Left kidney (tissue), 2 donors: ENCODE data around the gene TMEM187. TPM values are rescaled to one million over a fixed set of nuclear protein-coding genes. Genes with fewer than 3 reads are reported as not detected.
"Not testable (repeated sequence)": the region's sequence is repeated elsewhere in the genome, so short reads cannot be mapped to it uniquely, and the experiment has no call there.

Experiments used
- DNase-seq: peaks from one replicate; pipeline ENCODE4 v3.0.0-alpha.2; 2013
- polyA plus RNA-seq: library from polyadenylated mRNA; unstranded; fragments of 120-200 nt; gene quantifications from one replicate; pipeline ENCODE4 v1.2.1, GENCODE V29; 2013; ENCODE audit not compliant: insufficient read length

TMEM187 gene
- polyA plus RNA-seq, 1 donor: 5.2 TPM

DNA sequence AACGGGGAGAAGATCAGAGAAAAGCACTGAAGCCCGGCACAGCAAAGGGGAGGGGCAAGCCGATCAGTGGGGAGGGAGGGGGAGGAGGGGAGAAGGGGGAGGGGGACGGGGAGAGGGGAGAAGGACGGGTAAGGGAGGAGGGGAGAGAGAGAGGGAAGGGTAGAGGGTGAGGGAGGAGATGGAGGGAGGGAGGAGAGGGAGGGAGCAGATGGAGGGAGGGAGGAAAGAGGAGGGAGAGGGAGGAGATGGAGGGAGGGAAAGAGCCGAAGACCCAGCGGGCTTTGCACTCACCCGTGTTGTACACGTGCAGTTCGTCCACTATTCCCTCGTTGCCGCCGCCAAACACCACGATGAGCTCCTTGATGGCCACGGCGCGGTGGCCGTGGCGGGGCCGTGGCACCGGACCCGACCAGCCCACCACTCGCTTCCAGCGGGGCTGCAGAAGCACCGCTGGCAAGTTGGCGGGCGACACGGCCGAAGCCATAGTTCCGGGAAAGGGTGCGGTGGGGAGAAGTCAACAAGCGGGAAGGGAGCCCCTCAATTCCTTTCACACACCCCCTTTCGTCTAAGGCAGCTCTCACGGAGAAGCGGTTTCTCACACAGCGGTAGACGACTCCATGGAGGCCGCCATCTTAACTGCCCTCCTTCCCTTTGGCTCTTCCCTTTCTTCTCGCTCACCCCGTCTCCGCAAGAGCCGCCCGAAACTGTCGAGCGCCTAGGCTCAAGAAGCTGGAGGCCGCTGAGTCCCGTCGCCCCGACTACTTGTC, 2.0 kb upstream of the TMEM187 start:
- DNase-seq: peak; percentile 53

DNA sequence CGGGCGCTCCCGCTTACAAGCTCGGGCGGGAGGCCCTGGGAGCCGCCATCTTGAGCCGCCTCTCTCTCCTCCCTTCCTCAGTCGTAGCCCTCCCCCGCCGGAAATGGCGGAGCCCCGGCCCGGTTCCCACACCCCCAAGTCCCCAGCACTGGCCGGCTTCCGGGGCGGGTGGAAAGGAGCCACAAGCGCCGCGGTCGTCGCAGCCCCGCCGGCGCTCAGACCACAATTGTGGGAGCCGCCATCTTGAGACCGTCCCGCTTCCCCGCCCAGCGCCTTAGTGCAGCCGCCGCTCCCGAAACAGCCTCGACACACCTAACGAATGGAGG, 1.5 kb upstream of the TMEM187 start:
- DNase-seq: peak; percentile 83

DNA sequence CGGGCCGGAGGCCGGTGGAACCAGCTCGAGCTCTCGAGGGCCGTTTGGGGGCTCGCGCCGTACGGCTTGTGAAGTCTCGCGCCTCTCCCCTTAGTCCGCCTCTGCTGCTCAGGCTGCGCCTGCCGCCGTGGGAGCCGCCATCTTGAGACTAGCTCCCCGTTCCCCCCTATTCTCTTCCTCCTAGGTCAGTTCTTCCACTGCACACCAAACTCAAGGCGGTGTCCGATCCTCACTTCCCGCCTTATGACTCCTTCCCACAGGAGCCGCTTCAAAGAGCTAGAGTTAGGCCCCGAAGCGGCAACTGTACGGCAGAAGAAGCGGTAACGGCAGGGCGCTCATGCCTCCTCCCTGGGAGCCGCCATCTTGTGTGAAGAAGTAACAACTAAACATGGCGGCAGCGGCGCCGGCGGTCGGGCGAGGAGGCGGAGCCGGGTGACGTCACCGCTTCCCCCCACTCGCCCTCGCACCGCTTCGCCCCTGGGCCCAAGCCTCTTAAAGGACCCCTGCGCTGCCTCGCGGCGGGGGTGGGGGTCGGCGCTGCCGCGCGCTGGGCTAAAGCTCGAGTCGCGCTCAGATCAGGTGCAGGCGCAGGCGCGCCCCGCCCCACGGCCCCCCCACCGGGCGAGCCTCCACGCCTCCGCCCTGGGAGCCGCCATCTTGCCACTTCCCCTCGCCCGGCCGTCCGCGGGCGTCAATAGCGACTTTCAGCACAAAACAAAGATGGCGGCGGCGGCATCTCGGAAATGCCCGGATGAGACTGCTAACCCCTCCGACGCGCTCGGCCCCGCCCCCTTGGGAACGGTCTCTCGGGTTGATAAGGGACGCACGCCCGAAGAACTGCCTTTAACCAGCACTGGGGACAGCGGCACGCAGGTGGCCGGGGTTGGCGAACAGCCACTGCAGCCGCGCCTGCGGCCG, 845 bp upstream of the TMEM187 start, which contains the start of gene HCFC1:
Gene HCFC1, minus strand, starts transcription at position 369 of the 918 bp plus-strand sequence. CDS start 978 bp downstream, outside the sequence.
- peak; percentile 92 for DNase-seq

DNA sequence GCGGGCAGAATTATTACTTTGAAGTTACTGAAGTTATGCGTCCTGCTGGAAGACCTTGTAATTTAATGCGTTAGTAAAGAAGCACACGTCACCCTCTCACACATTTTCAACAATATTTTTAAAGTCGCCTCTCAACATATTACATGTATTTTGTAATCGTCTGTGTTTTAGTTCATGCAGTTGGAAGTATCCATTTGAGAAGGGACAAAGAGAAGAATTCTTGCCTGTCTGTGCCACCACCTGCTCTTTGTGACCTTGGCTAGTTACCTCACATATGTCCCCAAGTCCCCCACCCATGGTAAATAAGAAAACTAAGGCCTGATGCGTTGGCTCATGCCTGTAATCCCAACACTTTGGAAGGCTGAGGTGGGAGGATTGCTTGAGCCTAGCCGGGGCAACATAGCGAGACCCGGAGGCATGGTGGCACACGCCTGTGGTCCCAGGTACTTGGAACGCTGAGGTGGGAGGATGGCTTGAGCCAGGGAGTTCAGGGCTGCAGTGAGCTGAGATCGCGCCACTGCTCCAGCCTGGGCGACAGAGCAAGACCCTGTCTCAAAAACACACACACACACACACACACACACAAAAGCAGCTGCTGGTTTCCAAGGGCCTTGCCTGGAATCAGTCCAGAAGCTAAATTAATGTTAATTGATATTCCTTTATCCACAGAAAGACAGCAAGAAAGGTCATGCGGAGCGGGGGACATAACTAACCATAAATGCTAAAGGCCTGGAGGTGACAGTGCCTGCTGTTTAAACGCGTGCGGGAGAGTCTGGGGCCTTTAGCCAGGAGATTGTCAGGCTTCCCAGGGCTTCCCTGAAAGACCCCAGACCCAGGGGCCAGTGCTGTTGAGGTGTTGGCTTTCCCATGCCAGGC, 811 bp downstream of the TMEM187 start:
- DNase-seq: no peak

DNA sequence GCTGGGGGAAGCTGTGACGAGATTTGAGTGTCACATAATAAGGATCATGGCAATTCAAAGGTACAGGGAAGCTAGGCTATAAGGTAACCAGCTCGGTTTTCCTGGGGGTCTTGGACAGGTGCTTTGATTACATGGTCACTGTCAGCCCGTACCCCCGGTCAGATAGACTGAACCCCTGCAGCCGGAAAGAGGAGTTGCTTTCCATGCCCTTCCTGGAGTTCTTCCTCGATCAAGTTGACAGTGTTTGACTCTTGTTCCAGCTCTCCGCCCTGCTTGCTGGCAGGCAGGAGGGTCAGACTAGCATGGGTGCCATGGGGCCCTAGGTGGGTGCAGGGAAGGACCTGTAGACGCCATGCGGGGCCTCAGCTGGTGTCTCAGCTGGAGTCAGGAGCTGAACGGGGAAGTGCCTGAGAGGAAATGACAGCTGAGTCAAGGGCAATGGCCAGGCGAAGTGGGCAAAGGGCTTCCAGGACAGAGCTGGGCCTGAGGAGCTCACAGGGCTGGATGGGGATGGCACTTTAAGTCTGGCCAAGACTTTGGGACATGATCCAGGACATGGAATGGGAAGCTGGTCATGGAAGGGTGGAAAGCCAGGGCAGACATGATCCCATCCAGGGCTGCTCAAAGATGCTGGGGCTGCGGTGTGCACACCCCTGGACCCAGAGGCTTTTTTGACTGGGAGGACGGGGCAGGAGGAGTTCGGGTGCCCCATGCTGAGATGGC, 1.6 kb downstream of the TMEM187 start:
- DNase-seq: no peak

DNA sequence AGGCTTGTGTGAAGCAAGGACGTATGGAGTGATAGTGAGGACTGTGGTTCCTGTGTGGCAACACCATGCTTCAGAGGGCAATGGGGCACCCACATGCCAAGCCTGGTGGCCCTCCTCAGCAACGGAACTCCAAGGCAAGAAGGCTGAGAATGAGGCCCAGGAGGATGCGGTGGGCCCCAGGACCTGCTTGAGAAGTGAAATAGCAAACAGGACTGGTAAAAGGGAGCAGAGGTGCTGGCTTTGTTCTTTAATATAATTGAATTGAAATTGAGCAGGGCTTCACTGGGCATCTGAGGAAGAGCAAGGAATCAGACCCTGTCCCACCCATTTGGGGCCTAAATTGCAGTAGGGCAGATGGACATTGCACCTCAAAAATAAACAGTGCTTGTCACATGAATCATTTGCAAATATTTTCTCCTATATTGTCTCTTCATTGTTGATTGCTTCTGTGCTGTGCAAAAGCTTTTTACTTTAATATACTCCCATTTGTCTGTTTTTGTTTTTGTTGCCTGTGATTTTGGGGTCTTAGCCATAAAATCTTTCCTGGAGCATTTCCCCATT, 2.3 kb downstream of the TMEM187 start:
- DNase-seq: no peak

DNA sequence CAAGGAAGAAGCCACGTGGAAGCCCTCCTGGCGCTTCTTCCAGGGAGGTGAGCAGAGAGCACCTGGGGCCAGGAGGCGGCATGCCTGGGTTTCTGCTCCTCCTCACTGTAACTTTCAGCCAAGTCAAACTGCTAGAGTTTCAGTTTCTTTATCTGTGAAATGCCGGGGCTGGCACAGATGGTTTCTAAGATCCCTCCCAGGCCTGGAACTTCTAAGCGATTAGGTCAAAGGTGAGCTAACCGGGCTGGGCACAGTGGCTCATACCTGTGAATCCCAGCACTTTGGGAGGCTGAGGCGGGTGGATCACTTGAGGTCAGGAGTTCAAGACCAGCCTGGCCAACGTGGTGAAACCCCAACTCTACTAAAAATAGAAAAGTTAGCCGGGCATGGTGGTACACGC, 7.8 kb downstream of the TMEM187 start:
- not testable (repeated sequence) for DNase-seq

DNA sequence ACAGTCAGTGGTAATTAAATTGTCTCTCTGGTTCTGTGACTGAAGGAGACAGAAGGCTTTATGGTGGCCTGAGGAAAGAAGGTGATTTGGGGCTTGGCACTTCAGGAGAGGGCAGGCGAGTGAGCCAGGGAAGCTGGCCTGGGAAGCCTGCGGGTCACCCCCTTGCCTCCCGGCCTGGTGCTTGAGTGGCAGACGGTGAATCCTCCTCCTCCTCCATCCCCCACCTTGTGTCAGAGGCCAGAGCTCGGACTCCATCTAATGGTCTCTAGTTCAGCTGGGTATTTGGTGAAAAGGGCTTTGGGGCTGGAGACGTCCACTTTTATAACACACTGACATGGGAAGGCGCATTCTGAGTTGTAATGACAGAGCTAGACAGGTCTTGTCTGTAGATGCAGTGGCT, 8.7 kb downstream of the TMEM187 start:
- no peak for DNase-seq

DNA sequence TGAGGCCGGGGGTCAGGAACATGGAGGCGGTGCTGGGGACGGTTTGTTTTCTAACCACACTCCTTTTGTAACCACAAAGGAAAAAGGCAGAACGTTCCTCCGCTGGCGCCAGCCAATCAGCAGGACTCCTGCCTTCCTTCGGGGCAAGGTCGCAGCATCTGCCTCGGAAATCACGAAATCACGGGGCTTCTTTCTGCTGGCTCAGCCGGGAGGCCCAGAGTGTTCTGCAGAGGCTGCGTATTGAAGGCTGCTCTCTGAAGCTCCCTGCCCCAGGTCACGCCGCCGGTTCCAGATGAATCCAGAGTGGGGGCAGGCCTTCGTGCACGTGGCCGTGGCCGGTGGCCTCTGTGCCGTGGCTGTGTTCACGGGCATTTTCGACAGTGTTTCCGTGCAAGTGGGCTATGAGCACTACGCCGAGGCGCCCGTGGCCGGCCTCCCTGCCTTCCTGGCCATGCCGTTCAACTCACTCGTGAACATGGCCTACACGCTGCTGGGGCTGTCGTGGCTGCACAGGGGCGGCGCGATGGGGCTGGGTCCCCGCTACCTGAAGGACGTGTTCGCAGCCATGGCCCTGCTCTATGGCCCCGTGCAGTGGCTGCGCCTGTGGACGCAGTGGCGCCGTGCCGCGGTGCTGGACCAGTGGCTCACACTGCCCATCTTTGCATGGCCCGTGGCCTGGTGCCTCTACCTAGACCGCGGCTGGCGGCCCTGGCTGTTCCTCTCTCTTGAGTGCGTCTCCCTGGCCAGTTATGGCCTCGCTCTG, 9.4 kb downstream of the TMEM187 start:
- DNase-seq: no peak

DNA sequence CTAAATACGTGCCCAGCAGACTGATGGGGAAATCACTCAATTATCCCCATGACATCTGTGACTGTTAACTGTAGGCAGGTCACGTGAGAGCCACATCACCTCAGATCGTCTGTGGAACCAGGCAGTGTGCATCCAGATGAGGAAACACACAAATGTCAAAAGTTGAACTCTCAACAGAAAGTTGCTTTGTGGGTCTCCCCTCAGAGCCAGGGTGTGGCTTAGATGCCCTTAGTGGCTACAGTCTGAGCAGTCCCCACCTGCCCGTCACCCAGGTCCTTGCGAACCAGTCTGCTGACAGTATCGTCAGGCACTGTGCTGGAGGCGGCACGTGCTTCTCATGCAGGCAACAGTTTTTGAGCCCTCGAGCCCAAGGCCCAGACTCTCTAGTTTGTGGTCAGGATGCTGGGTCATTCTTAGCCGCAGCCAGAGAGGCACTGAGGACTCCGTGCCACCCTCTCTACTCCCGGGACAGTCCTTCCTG, 10.8 kb downstream of the TMEM187 start:
- no peak for DNase-seq

DNA sequence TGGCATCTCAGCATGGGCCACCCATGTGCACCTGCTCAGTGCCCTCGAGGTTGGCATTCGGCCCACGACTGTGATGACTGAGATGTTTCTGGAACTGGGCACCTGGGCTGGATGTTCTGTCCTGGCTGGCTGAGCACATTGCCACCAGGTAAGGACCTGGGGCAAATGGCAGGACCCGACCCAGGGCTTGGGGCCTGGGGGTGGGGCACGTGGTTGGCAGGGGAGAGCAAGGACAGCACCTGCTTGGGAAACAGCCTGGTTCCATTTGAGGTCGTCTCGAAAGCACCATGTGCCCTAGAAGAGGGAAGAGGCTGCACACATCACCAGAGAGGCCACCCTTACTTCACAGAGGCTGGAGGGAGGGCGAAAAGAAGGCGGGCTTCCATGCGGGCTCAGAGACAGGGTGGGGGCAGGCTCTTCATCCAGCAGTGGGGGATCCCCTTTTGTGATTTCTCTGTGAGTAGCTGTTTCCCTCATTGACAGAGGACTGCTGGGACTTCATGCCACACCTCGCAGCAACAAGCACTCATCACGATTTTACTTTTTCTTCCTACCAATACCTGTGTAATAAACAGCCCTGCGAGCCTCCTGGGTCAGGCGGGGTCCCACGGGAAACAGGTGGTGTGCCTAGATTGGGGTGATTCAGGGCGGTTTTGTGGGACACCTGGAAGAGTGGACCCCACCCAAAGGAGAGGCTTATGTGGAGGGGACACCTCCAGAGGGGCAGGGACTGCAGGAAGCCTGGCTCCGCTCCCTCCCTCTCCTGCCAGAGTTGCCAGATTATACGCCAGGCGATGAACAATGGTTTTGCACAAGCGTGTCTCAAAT, 12.0 kb downstream of the TMEM187 start:
- no peak for DNase-seq

DNA sequence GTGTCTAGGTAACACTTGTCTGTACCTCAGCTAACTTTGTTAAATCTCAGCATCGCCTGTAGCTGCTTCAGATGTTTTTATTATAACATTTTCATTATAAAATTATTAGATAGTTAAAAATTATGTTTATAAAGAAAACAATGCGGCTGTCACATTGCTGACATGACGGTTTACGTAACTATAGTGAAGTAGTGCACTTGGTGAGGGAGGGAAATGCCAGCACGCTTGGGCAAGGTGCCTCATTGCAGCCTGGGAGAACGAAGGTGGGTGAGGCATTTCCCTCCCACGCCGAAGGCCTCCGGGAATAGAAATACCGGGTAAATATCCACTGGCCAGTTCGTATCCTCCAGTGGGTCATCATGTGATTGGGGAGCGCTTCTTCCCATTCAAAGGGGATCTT, 15.9 kb downstream of the TMEM187 start:
- DNase-seq: no peak

DNA sequence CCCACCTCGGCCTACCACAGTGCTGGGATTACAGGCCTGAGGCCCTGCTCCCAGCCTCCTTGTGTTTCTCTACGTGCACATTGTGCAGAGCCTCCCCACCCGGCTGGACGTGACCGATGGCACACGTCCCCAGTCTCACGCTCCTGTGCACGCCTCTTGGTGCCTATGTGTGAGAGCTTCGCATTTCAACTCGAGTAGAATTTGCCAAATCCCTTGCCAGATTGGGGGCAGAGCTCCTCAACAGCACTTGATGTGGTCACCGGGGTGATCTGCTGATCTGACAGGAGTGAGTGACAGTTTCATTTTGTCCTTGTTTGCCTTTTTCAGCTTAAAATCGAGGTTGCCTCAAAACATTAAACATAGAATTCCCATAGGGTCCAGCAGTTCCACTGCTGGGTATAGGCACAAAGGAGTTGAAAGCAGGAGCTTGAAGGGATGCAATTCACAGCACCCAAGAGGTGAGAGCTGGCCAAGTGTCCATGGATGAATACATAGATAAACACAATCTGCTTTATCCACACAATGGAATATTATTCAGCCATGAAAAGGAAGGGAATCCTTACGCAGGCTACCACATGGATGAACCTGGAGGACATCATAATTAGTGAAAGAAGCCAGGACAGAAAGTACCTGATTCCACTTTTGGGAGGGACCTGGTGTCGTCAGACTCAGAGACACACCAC, 17.6 kb downstream of the TMEM187 start:
- no peak for DNase-seq

DNA sequence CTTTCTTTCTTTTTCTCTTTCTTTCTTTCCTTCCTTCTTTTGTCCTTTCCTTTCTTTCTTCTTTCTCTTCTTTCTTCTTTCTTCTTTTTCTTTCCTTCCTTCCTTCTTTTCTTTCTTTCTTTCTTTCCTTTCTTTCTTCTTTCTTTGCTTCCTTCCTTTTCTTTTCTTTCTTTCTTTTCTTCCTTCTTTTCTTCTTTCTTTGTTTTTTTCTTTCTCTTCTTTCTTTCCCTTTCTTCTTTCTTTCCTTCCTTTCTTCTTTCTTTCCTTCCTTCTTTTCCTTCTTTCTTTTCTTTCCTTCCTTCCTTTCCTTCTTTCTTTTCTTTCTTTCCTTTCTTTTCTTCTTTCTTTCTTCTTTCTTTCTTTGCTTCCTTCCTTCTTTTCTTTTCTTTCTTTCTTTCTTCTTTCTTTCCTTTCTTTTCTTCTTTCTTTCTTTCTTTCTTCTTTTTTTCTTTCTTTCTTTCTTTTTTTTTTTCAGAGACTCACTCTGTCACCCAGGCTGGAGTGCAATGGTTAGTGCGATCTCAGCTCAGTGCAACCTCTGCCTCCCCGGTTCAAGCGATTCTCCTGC, 18.5 kb downstream of the TMEM187 start:
- DNase-seq: no peak

DNA sequence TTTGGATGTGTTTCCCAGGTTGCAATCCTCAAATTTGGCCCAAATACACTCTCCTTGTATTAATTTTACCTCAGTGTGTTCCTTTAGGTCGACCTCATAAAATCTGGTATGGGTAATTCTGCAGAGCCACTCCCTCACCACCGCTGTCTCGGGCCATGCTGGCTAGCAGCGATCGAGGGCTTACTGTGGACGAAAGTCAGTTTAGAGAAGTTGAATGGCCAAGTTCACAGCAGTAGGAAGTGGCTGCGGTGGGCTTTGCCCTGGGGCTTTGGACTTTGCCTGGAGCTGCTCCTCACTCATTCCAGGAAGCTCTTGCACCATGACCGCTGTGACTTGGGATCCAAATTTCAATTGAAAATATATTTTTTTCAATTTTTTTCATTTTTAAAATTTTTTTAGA, 19.6 kb downstream of the TMEM187 start:
- DNase-seq: no peak

DNA sequence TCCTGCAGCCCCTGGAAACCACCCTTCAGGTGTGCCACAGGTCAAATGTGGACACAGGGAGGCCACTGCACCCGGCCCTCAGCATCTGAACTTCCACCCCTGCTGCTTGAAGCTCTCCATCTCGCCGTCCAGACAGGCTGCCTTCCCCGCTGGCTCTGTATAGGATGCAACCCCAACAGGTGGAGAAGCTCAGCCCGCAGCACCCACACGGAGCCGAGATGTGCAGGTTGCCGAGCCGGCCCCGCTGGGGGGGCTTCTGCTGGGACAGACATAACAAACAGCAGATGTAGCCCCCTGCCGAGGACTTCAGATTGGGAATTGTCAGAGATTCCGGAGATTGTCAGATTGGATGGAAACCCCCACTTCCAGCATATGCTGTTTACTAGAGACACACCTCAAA, 20.5 kb downstream of the TMEM187 start:
- no peak for DNase-seq

DNA sequence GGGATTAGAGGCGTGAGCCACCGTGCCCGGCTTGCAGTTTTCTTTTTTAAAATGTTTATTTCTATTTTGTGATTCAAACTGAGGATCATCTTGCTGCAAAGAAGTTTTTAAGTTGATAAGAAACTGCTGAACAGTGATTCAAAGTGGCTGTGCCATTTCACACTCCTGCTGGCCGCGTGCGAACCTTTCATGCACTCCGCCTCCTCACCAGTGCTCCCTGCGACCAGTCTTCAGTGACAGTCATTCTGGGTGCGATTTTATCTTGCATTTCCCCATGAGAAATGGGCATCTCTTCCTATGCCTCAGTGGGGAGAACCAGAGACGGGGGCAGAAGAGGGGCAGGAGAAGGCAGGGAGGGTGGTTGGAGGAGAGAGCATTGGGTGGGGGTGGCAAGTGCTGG, 21.4 kb downstream of the TMEM187 start:
- DNase-seq: no peak

DNA sequence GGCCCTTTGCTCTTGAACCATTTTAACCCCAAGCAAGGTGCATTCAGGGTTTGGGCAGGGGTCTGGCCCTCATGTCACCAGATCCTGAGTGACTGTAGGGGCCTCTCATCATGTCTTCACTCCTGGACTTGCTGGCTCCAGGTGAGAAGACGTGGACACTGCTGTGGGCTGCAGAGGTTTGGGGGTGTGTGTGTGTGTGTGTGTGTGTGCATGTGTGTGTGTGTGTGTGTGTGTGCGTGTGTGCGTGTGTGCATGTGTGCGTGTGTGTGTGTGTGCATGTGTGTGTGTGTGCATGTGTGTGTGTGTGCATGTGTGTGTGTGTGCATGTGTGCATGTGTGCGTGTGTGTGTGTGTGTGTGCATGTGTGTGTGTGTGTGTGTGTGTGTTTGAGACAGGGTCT, 21.8 kb downstream of the TMEM187 start:
- DNase-seq: not testable (repeated sequence)
